Hepatocyte (in vitro differentiated cells): ENCODE results near the gene IDUA.

Experiments used
- EZH2phosphoT487 ChIP-seq: fragments of 200-600 bp; sonication (generic); IDR thresholded peaks from one replicate; pipeline ENCODE4 v1.6.1; 2018; ENCODE audit warnings: antibody characterized with exemption, mild to moderate bottlenecking, low read depth, moderate library complexity; ENCODE audit not compliant: unreplicated experiment, severe bottlenecking
- TF ChIP-seq, protein P1 (sequence below): fragments of 200-600 bp; sonication (generic); IDR thresholded peaks from 2 replicates; pipeline ENCODE4 v1.5.1; 2016; ENCODE audit warnings: antibody characterized with exemption, mild to moderate bottlenecking; ENCODE audit not compliant: poor library complexity

GRCh38 chr4:1041147-1041935 is 54.5 kb downstream of the IDUA start:
- TF ChIP-seq, protein P1, sequence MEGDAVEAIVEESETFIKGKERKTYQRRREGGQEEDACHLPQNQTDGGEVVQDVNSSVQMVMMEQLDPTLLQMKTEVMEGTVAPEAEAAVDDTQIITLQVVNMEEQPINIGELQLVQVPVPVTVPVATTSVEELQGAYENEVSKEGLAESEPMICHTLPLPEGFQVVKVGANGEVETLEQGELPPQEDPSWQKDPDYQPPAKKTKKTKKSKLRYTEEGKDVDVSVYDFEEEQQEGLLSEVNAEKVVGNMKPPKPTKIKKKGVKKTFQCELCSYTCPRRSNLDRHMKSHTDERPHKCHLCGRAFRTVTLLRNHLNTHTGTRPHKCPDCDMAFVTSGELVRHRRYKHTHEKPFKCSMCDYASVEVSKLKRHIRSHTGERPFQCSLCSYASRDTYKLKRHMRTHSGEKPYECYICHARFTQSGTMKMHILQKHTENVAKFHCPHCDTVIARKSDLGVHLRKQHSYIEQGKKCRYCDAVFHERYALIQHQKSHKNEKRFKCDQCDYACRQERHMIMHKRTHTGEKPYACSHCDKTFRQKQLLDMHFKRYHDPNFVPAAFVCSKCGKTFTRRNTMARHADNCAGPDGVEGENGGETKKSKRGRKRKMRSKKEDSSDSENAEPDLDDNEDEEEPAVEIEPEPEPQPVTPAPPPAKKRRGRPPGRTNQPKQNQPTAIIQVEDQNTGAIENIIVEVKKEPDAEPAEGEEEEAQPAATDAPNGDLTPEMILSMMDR: no peak
- TF ChIP-seq EZH2phosphoT487: no peak
